GM18858 (cell line): ENCODE results near the gene FXYD5.

ENCODE experiments used
- ATAC-seq: cut with Tn5 transposase; IDR thresholded peaks from one replicate; pipeline ENCODE4 v1.9.1; 2021; ENCODE audit not compliant: unreplicated experiment

The FXYD5 gene

DNA sequence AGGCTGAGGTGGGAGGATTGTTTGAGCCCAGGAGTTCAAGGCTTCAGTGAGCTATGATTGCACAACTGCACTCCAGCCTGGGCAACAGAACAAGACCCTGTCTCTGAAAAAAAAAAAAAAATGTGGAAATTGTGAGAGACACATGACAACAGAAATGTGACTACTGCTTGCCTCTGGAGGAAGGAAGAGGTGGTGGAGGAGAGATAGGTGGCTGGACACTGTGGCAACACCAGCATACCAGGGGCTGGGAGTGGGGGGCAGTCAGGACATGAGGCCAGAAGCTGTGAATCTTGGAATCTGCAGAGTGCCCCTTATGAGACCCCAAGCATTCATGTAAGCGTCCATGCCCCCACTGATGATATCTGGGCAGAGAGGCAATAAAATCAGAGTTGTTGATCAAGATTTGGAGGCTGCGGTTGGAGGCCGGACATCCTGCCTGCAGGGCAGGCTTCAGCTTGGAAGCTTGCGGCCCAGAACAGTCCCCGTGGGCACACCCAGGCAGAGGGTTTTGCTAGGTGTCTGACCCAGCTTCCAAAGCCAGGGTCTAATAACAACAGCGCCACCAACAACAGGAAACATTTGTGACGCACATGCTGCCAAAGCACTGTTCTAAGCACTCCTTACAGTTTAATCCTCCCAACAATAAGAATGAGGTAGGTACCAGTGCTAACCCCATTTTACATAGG is 57.2 kb downstream of the FXYD5 start:
- no peak for ATAC-seq

DNA sequence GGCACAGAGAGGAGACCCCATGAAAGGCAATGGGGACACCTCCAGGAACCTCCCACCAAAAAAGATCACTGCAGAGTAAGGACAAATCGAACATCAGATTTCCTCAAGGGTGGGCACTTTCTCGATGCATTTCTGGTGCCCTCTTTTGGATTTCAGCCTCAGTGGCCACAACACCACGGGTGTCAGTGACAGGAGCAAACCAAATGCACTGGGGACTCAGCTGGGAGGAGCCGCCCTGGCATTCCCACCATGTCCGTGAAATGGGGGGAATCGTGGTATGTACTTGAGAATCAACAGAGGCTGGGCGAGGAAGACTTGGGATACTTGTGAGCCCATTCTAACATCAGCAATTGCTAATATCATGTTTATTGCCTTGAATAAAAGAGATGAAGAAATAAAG is 57.7 kb downstream of the FXYD5 start:
- ATAC-seq, result no peak

DNA sequence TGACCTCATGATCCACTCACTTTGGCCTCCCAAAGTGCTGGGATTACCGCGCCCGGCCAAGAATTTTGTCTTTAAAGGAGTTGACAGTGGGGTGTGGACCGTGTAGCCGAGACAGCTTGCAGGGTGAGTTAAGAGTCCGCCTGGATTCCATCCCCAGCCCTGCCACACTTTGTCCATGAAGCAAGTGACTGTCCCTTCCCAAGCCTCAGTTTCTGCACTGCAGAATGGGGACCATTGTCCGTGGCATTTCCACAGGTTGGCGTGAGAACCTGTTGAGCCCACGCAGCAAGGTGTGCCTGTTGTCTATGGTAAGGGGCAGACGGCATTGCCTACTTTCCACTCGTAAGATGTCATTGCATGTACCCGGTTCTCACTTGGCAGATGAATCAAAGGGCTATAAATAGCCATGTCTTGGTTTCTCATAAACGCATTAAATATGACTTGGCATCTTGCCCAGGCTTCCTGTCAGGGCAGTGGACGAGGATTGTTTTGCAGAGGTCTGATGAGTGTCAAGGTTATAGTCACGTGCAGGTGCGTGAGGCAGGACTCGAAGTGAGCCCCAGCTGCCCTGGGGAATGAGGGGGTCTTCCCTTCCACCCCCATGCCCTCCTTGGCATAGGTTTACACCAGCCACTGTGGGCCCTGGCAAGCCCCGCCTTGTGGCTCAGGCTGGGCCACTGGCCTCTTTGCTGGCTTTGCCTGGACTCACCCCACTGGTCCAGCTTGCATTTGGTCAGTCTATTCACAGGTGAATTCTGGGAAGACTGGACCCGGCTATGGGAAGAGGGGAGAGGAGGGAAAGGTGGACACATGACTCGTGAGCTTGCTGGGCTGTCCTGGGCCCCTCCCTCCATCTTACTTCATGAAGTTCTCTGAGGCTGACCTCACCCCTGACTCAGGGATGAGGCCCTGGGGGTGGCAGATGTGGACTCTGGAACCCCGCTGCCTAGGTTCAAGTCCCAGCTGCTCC is 59.4 kb downstream of the FXYD5 start:
- peak; percentile 56 for ATAC-seq

DNA sequence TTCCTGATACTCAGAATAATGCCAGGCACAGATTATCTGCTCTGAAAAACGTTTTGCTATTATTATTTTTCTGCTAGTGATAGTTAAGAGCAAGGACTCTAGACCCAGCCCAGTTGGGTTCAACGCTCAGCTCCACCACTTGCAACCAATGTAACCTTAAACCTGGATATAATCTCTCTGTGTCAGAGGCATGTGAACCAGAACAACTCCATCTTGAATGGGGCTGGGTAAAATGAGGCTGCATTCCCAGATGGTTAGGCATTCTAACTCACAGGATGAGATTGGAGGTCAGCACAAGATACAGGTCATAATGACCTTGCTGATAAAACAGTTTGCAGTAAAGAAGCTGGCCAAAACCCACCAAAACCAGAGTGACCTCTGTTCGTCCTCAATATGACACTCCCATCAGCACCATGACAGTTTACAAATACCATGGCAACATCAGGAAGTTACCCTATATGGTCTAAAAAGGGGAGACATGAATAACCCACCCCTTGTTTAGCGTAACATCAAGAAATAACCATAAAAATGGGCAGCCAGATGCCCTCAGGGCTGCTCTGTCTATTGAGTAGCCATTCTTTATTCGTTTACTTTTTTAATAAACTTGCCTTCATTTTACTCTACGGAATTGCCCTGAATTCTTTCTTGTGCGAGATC is 60.4 kb downstream of the FXYD5 start:
- no peak for ATAC-seq

DNA sequence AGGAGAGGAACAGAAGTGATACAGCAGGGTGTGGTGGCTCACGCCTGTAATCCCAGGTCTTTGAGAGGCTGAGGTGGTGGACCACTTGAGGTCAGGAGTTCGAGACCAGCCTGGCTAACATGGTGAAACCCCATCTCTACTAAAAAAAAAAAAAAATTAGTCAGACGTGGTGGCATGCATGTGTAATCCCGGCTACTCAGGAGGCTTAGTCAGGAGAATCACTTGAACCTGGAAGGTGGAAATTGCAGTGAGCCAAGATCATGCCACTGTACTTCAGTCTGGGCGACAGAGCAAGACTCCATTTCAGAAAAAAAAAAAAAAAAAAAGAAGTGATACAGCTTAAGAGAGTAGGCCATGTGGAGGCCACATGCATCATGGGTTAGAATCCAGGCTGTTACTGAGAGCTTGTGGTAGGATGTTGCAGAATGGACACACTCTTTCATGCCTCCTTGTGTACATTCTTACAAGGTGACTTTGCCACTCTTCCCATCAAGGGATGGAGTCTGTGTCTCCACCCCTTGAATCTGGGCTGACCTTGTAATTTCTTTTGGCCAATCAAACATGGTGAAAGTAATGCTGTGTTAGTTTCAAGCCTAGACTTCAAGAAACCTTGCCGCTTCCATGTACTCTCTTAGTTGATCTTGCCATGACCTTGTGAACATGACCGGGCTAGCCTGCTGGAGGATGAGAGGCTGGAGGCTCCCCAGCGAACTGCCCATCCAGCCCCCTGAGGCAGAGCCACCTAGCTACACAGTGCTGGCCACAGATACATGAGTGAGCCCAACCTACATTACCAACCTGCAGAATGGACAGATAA is 61.7 kb downstream of the FXYD5 start:
- ATAC-seq, result no peak

DNA sequence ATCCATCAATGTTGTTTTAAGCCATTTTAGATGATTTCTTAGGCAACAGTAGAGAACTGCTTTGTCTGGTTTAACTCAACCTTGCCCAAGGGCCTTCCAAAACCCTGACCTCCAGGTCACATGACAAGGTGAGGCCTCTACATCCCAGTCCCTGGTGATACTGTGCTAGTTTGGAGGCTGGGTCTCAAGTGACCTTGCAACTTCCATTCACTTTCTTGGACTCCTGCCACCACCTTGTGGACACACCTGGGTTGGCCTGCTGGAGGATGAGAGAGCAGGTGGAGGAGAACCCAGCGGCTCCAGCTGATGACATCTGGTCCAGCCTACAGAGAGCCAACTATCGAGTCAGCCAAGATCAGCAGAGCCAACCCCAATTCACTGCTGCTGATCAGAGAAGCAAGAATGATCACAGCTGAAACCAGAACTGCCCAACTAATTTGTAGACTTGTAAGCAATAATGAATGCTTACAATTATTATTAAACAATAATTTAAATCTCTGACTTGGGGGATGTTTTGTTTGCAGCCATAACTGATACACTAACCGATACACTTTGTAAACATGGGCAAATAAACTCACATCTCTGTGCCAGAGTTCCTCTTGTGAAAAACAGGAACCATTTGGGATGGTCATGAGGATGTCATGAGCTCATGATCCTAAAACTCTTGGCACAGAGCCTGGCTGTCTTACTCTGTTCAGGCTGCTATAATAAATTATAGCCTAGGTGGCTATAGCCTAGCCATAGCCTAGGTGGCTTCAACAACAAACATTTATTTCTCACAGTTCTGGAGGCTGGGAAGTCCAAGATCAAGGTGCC is 62.5 kb downstream of the FXYD5 start:
- ATAC-seq, result no peak

DNA sequence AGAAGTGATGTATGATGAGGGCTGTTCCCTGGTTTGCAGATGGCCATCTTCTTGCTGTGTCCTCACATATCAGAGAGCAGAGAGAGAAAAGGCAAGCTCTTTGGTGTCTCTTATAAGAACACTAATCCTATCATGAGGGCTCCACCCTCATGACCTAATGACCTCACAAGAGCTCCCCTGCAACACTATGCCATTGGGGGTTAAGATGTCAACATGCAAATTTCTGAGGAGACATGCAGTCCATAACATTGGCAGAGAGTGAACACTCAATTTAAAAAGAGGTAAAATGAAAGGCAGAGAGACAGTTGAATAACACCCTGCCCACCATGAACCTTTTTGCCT is 63.1 kb downstream of the FXYD5 start:
- no peak for ATAC-seq

DNA sequence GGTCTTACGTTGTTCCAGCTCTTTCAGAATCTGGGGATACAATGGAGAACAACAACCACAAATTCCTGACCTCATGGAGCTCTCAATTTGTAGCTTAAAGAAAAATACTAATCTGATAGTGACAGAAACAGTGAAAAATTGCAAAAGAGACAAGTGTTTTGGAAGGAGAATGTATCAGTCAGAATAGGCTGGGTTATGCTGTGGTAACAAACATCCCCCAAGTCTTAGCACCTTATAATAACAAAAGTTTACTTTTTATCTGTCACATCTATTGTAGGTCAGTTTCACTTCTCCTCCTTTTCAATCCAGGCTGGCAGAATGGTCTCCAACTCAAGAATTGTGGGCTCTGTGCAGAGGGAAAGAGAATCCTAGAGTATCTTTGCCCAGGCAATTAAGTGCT is 64.5 kb downstream of the FXYD5 start:
- ATAC-seq, result no peak
